ENCODE results near the gene SLC9A5.

GRCh38 chr16:67235816-67236562 is 12.8 kb upstream of the SLC9A5 start:
- TF ChIP-seq, protein P1, sequence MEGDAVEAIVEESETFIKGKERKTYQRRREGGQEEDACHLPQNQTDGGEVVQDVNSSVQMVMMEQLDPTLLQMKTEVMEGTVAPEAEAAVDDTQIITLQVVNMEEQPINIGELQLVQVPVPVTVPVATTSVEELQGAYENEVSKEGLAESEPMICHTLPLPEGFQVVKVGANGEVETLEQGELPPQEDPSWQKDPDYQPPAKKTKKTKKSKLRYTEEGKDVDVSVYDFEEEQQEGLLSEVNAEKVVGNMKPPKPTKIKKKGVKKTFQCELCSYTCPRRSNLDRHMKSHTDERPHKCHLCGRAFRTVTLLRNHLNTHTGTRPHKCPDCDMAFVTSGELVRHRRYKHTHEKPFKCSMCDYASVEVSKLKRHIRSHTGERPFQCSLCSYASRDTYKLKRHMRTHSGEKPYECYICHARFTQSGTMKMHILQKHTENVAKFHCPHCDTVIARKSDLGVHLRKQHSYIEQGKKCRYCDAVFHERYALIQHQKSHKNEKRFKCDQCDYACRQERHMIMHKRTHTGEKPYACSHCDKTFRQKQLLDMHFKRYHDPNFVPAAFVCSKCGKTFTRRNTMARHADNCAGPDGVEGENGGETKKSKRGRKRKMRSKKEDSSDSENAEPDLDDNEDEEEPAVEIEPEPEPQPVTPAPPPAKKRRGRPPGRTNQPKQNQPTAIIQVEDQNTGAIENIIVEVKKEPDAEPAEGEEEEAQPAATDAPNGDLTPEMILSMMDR (IDR thresholded peaks at IDR 0.05; ENCODE audit: extremely low read depth in 1 of 2, insufficient read depth in 1 of 2, low read depth in 1 of 2, low read length in 2 of 2): no peak
- TF ChIP-seq, protein P2, sequence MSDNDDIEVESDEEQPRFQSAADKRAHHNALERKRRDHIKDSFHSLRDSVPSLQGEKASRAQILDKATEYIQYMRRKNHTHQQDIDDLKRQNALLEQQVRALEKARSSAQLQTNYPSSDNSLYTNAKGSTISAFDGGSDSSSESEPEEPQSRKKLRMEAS (IDR thresholded peaks at IDR 0.05; ENCODE audit: insufficient read depth, insufficient read length): no peak

All from endothelial cell of umbilical vein (primary cell).